GM19025 (cell line): Measurements from ENCODE around the gene FANK1.

Experiments used
- ATAC-seq: cut with Tn5 transposase; IDR thresholded peaks from one replicate; pipeline ENCODE4 v1.9.1; 2021; ENCODE audit warnings: mild to moderate bottlenecking, low read depth, moderate library complexity; ENCODE audit not compliant: unreplicated experiment

FANK1 gene, protein sequence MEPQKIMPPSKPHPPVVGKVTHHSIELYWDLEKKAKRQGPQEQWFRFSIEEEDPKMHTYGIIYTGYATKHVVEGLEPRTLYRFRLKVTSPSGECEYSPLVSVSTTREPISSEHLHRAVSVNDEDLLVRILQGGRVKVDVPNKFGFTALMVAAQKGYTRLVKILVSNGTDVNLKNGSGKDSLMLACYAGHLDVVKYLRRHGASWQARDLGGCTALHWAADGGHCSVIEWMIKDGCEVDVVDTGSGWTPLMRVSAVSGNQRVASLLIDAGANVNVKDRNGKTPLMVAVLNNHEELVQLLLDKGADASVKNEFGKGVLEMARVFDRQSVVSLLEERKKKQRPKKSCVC

DNA sequence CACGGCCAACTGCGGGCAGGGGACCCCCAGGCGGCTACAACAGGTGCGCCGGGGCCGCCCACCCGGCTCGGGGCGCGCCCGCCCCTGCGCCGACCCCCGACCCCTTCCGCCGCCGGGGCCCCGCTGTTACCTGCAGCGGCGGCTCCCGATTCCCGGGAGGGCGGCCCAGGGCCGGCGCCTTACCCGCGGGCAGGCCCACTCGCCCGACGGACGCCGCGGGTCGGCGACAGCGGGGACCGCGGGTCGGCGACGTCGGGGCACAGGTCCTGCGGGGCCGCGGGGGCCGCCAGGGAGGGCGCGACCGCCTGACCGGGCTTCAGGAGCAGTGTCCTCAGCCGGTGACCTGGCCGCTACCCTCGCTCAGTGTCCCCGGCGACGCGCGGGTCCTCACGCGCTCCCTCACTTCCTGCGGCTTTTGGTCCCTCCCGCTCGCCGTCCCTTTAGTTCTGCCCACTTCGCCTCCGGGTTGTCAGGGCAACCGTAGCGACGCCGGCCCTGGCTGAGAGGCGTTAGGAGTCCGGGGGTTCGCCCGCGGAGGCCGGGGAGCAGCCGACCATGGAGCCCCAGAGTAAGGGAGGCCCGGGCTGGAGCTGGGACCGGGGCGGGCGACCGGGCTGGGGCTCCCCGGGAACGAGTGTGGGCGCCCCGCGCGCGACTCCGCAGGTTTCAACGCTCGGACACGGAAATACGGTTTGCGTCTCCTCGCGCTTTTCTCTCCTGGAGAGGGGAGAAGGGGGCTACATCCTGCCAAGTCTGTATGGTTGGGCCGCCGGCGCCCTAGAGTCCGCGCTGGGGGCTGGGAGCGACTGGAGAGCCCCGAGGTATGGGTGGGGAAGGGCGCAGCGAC is at the start of gene FANK1:
TSS of gene FANK1 (plus strand) at position 477 of the 847 bp plus-strand sequence. CDS start at position 556, 79 bp downstream.
- ATAC-seq = peak; percentile 86

DNA sequence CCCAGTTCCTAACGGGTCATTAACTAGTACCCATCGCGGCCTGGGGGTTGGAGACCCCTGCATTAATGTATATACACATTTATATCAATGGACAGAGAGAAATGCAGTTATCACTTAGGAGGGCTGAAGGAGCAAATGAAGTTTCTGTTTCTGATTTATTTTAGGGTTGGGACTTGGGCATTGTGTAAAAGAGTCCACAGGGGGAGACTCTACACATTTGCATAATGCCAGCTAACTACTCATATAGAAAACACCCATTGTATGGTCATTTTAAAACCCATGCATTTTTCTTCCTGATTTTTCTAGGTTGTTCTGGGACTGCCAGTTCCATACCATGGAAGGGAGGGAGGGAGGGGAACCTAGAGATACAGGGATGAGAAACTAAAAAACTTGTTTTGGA is 49.5 kb upstream of the FANK1 start:
- no peak for ATAC-seq

DNA sequence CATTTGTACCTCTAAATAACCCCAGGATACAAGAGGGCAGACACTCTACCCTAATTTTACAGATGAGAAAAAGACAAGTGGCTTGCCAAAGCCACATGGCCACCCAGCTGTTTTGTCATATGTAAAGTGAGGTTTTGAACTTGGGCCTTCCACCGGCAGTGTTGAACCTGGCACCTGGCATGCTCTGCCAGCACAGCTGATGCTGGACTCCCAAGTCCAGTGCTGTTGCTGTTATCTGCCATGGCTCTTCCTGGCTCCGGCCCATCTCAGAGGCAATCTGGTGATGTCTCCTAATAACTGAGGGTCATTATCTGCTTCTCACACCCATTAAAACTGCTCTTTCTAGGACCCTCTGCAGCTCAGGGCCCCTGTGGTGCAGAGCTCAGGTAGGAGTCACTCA is 48.0 kb upstream of the FANK1 start:
- no peak for ATAC-seq

DNA sequence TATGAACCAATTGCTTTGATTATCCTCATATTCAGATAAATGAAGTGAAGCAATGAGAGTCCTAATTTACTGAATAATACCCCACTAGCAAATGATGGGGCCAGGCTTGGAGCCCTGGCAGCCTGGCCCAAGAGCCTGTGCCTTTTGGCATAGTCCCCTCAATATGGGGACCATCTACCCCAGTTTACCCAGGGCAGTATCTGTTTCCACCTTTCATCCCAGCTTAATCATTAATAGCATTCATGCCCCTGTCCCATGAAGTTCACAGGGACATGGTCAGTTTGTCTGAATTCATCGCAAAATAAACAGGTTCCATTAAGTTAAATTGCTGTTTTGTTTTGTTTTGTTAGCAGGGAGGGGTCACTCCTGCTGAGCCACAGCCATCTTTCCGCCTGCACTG is 47.5 kb upstream of the FANK1 start:
- no peak for ATAC-seq

DNA sequence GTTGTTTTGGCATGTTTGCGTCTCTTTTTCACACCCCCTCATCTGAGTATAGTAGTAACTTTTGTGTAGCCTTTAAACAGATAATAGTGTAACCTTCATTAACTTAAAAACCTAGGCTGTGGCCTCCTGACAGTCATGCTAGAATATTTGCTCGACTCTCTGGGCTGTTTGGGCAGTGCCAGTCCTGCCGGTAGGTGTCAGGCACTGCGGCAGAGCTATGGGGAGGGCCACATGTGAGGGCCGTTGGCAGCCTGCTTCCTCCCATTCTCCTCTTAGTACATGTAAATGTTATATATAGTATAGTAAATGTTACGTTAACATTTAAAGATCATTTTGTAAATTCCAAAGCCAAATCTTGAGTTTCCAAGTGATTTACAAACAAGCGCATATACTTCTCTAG is 46.9 kb upstream of the FANK1 start:
- no peak for ATAC-seq

DNA sequence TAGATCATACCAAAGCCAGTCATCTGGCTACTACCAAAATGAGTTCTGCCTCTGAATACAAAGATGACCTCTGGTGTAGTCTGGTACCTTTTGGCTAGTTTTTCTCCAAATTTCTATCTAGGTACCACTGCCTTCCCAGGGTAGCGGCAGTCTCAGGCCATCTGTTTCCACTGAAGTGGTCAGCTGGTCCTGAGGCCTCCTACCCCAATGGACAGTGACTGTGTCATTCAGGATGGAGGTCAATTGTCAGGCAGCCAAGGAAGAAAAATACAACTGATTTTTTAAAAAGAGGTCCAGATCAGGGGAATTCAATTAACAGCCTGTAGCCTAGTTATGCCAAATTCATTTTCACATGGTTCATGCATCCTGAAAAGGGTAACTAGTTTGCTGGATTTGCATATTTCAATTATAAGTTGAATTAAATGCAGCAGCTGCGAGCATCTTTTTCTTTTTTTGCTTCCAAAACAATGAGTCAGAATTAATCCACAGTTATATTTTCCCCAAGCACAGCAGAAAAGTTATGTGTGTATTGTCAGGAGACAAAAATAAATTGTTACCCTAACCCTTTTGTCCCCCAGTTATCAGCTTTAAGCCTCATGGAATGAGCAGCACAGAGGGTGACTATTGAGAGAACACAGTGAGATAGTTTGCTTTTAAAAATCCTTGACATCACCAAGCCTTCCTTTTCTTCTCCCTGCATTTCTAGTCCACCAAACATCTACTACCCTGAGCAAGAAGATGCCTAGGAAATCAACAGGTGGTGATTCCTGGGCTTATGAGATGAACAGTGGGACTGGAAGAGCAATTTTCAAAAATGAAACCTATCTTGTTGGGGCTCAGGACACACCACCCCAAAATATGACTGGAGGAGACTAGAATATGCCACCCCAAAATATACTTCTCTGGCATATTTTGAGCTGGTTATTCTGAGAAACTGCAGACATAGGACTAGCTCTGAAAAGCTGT is 45.3 kb upstream of the FANK1 start:
- no peak for ATAC-seq

DNA sequence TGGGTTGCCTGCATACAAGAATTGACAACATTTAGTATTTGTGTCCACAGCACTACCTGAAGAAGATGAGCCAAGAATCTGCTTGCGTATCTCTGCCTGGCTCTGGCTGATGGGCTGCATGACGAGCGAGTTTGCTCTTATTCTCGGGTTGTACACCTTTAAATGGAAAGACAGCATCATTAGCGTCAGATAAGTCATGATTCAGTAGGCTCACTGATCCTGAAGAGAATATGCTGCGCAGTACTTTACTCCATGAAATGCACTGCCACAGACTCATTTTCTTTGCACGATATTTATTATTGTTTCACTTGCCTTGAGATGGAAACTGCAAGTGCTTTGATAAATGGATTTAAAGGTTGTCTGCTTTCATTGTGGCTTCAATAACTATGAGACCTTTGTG is 43.9 kb upstream of the FANK1 start:
- ATAC-seq = no peak

DNA sequence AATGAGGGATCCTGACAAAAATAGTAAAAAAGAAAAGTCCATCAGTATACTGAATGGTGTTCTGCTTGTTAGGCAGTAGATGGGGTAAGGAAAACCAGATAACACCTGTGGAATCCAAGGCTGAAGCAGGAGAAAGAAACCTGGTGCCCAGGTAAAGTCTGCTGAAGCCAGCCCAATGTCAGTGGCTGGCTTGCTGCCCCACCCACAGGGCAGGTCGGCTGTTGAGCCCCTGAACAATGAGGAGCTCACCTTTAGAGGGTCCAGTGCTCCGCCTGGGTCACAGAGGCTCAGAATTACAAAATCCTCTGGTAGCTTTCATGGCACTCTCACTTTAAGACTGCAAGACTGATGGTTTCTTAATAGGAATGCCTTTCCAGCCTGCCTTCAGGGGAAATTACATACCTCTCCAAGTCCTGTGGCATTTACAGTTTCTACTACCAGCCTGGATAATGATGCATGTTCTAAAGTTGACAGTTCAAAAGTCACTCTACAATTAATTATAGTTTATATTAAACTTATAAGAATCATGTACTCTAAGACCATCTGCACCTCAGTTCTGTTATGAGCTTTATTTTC is 39.1 kb upstream of the FANK1 start:
- ATAC-seq = no peak

DNA sequence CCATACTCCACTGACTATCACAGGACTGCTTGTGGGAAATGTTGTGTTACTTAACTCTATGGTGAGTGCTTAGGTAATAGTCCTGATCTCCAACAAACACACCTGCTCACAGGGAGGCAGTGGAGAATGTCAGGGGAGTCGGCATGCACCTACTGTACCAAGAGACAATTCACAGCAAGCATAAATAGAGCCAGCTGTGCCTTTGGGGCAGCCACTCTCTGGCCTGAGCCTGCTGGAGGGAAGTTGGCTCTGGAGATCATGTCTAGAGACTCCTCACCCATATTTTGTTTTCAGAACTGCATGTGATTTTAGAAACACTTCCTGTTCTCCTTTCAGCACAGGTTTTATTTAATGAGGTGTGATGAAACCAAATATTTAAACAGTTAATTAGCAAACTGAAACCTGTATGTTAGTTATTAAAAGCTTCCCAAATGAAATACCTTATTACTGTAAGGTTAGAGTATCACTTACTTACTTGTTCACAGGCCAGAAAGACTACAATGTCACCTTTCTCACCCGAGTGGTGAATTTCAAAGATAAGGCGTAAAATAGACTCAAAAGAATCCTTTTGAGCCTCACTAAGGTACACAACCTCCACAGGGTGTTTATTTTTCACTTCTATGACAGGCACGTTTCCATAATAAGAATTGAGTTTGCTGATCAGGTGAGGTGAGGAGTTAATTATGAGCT is 37.1 kb upstream of the FANK1 start:
- ATAC-seq = no peak

DNA sequence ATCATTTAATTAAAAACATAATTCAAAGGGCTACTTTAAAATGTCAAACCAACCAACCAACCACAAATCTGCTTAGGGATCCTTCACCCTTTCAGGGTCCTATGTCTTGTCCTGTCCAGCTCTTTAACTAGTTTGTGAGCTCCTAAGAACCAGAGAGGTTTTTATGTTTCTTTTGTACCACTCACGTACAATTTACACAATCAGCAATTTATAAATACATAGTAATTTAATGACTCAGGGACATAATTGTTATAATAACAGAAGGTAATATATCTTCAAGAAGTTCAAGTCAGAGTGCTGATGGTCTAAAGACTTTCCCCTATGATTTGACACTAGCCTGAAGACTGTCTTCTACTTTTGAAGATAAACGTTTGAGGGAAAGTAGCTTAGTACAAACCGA is 31.2 kb upstream of the FANK1 start:
- ATAC-seq = no peak

DNA sequence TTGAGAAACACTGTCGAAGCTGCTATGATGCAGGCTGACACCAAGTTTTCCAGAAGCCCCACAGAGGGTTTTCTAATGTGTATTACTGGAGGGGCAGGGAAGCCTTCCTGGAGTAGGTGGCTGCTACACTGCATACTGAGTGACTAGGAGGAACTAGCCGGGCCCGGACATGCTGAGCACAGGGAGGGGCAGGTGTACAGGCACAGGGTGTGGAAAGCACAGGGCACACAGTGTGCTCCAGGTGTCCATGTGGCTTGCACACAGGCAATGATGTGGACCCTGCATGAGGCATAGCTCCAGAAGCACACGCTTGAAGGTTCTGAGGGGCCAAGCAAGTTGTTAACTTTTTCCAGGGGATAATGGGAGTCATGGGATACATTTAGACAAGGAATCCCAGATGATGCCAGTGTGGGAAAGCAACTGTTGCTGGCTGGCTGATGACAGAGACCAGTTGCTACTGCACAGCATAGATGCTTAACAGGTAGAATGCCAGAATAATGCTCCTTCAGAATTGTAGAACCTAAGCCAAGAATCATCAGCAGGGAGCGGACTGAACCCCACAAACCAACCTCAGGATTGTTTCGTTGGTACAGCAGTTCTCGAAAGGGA is 29.8 kb upstream of the FANK1 start:
- ATAC-seq = no peak

DNA sequence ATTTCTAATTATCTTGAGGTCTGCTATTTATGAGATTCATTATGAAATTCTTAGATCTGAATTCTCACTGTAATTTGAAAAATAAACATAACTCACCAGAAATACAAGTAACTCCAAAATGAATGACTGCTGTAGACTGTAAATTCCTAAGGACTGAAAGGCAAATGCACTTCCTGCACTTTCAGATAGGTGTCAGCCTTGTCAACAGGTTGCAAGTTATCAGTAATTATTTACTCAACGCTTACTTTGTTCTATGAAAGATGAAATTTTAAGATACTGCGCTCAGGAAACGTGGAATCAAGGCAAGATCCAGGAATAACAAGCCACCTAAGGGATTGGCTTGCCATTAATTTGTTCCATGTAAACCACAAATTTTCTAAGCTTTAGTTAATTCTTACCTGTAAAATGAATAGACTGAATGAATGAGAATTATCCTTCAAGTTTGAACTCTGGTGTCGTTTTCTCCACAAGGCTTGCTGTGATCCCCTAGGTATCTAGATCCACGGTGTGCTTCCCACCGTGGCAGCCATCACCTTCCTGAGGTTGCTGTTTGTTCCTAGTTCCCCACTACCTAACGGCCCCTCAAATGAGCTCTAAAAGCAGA is 27.9 kb upstream of the FANK1 start:
- no peak for ATAC-seq

DNA sequence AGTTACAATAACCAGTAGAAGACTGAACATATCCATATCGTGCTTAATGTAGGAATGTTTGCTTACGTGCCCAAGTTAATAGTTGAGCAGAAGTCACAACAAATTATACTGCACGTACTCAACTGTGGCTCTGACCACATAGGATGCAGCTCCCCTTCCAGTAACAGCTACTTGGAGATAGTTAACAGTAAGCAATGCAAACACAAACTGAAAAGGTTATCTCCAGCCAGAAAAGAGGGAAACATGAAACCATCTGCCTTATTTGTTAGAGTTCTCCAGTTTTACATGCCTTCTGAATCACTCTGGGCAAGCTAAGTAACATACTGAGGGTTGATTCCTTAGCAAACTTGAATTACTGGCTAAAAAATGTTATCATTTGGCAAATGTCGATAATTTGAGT is 25.0 kb upstream of the FANK1 start:
- ATAC-seq = no peak

DNA sequence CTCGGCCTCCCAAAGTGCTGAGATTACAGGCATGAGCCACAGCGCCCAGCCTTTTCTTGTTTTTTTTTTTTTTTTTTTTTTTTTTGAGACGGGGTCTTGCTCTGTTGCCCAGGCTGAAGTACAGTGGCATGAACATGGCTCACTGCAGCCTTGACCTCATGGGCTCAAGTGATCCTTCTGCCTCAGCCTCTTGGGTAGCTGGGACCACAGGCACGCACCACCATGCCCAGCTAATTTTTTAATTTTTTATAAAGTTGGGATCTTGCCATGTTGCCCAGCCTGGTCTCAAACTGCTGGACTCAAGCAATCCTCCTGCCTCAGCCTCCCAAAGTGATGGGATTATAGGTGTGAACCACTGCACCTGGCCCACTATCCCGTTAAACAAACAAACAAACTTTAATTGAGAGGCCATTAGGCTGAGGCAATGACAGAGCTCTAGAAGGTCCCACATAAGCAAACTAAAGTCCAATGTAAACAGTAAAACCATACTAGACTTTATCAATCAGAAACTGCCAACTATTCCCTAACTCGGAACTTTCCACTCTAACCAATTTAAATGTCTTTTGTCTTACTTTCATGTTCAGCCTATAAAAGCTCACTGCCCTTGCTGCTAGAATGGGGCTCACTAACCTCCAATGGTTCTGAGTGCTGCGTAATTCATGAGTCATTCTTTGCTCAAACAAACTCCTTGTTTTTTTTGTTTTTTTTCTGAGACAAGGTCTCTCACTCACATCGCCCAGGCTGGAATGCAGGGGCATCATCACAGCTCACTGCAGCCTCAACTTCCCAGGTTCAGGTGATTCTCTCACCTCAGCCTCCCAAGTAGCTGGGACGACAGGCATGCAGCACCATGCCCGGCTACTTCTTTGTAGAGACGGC is 17.2 kb upstream of the FANK1 start:
- ATAC-seq = no peak

DNA sequence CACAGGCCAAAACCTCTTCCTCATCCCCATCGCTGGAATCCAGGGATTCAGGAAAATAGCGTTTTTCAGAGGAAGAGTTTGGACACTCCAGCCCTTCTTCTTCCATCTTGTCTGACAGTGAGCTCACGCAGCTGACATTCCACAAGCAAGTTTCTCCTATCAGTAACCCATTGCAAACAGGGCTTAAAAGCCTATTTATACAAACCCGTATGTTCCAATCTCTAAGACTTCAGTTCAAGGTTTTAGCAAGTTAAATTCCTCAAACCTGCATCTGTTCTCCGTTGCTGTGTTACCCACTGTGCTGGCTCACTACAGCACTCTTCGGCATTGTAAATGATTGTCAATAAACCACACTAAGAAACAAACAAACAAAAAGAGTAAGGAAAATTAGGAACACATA is 15.6 kb upstream of the FANK1 start:
- no peak for ATAC-seq

DNA sequence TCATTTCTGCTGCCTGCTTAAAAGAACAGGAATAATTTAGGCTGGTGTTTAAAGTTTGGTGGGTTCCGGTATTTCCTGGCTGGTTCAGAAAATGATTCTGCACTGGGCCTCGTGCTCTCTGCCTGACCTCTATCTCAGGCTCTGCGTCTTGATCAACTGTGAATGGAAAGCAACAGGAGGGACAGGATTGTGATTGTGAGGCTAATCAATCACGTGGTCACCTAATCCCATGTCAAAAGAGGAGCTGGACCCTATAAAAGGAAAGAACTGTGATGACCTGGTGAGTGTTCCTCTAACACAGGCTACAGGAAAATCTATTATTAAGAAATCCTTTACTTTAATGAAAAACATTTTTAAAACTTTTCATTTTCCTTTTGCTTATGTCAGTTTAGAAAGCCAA is 15.2 kb upstream of the FANK1 start, which contains the start of gene DHX32:
TSS of gene DHX32 (minus strand) at position 101 of the 400 bp plus-strand sequence. CDS start 468 bp downstream, outside the sequence.
- ATAC-seq = no peak

DNA sequence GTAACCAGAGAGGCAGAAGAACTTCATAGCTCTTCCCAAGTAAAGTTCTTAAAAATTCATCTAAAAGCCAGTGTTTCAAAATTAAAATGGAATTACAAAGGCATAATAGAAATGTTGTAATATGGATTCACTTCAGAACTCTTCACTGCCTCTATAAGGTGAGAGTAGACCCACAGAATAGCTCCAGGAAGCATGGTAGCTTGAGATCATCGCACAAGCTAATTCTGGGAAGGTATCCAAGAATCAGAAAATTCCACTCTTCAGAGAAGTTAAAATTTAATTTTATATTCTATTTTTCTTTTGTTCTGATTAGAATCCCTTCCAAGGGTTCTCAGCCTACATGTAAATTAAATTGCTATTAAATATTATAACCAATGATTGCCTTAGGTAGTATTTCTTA is 13.8 kb upstream of the FANK1 start:
- ATAC-seq = no peak

DNA sequence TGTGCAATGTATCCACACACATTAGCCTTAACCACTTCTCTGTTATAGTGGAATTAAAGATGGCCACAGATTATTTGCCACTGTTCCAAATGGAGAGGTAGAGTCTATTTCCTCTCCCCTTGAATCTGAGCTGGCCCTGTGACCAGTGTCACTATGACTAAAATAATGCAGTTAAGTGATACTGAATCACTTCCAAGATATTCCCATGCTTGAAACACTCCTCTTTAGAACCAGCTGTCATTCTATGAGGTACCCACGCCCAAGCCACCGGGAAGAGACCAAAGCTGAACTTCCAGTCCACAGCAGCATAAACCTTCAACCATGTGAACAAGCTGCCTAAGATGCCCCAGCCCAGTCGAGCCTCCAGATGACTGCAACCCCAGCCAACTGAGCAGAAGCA is 13.2 kb upstream of the FANK1 start:
- ATAC-seq = no peak
